ENCODE results near the gene ZMAT3.
"Not testable (repeated sequence)": the region's sequence is repeated elsewhere in the genome, so short reads cannot be mapped to it uniquely, and the experiment has no call there.

Gene ZMAT3

GRCh38 chr3:179071323-179072099, at the start of gene ZMAT3:
Gene ZMAT3 (minus strand): TSS chr3:179071809. CDS start chr3:179067752, 4,057 bp downstream.
- peak; percentile 75 for DNase-seq

- no peak for DNase-seq
Observed at GRCh38 chr3:179116816-179117215, 45.2 kb upstream of the ZMAT3 start.

- not testable (repeated sequence) for DNase-seq
Observed at GRCh38 chr3:179115444-179115843, 43.8 kb upstream of the ZMAT3 start.

GRCh38 chr3:179113903-179114302, 42.3 kb upstream of the ZMAT3 start:
- no peak for DNase-seq

- DNase-seq = no peak
Observed at GRCh38 chr3:179108086-179108485, 36.5 kb upstream of the ZMAT3 start.

GRCh38 chr3:179107617-179108016, 36.0 kb upstream of the ZMAT3 start:
- DNase-seq = no peak

GRCh38 chr3:179105881-179106280, 34.3 kb upstream of the ZMAT3 start:
- no peak for DNase-seq

GRCh38 chr3:179100652-179101051, 29.0 kb upstream of the ZMAT3 start:
- no peak for DNase-seq

- no peak for DNase-seq
Observed at GRCh38 chr3:179098388-179099077, 26.9 kb upstream of the ZMAT3 start.

GRCh38 chr3:179093807-179094206, 22.2 kb upstream of the ZMAT3 start:
- no peak for DNase-seq

- no peak for DNase-seq
Observed at GRCh38 chr3:179091113-179091512, 19.5 kb upstream of the ZMAT3 start.

GRCh38 chr3:179088306-179088705, 16.7 kb upstream of the ZMAT3 start:
- DNase-seq = no peak

GRCh38 chr3:179083977-179084376, 12.4 kb upstream of the ZMAT3 start:
- DNase-seq = no peak

- no peak for DNase-seq
Observed at GRCh38 chr3:179082416-179082815, 10.8 kb upstream of the ZMAT3 start.

GRCh38 chr3:179081885-179082284, 10.3 kb upstream of the ZMAT3 start:
- DNase-seq = no peak

- DNase-seq = no peak
Observed at GRCh38 chr3:179079537-179079936, 7.9 kb upstream of the ZMAT3 start.

GRCh38 chr3:179076243-179077027, 4.8 kb upstream of the ZMAT3 start:
- DNase-seq = no peak

GRCh38 chr3:179074656-179075055, 3.0 kb upstream of the ZMAT3 start:
- DNase-seq = no peak

GRCh38 chr3:179073816-179074215, 2.2 kb upstream of the ZMAT3 start:
- no peak for DNase-seq

- peak; percentile 34 for DNase-seq
Observed at GRCh38 chr3:179072100-179072438, 460 bp upstream of the ZMAT3 start.

- no peak for DNase-seq
Observed at GRCh38 chr3:179071027-179071322, 634 bp downstream of the ZMAT3 start.

- no peak for DNase-seq
Observed at GRCh38 chr3:179069762-179070390, 1.7 kb downstream of the ZMAT3 start.

GRCh38 chr3:179068779-179069530, 2.7 kb downstream of the ZMAT3 start:
- DNase-seq = no peak
